Lung (tissue), 12 donors: Measurements from ENCODE around the gene EDARADD. TPM values are rescaled to one million over a fixed set of nuclear protein-coding genes. Genes with fewer than 3 reads are reported as not detected.
A peak's percentile ranks its signal among the peaks of the same experiment; 100 is the strongest.
"Not testable (repeated sequence)": the region's sequence is repeated elsewhere in the genome, so short reads cannot be mapped to it uniquely, and the experiment has no call there.

Experiments
- ATAC-seq: fragments of 200-7000 bp; cut with Tn5 transposase; one replicate; pipeline ENCODE4 v1.9.1; 2020; ENCODE audit warnings: moderate number of reproducible peaks; ENCODE audit not compliant: insufficient read depth, low FRiP score
- DNase-seq, 3 donors: peaks; one replicate each; pipeline ENCODE4 v3.0.0-alpha.2; 2013 to 2017
- H3K27ac ChIP-seq, 2 donors: one replicate each; pipeline ENCODE4 v1.5.1; 2013; ENCODE audit warnings: mild to moderate bottlenecking in 2 of 2, moderate library complexity in 2 of 2, control low read depth in 1 of 2, inconsistent platforms in 1 of 2, low read depth in 1 of 2, low read length in 1 of 2
- H3K27me3 ChIP-seq, 3 donors: one replicate each; pipeline ENCODE4 v1.5.1; 2013; ENCODE audit warnings: low read length in 2 of 3; ENCODE audit not compliant: control insufficient read depth in 3 of 3, insufficient read depth in 3 of 3
- H3K36me3 ChIP-seq, 4 donors: one replicate each; pipeline ENCODE4 v1.5.1; 2013; ENCODE audit warnings: low read length in 4 of 4, mild to moderate bottlenecking in 1 of 4, moderate library complexity in 1 of 4; ENCODE audit not compliant: control insufficient read depth in 4 of 4, insufficient read depth in 4 of 4
- H3K4me1 ChIP-seq, 5 donors: one replicate each; pipeline ENCODE4 v1.5.1; 2013; ENCODE audit warnings: low read length in 5 of 5, mild to moderate bottlenecking in 2 of 5, moderate library complexity in 1 of 5; ENCODE audit not compliant: control insufficient read depth in 5 of 5, insufficient read depth in 5 of 5
- H3K4me3 ChIP-seq: one replicate; pipeline ENCODE4 v1.5.1; 2013; ENCODE audit warnings: mild to moderate bottlenecking, control low read depth, moderate library complexity
- H3K9ac ChIP-seq, 2 donors: one replicate each; pipeline ENCODE4 v1.5.1; 2013; ENCODE audit warnings: low read length in 2 of 2, control low read depth in 1 of 2; ENCODE audit not compliant: insufficient read depth in 1 of 2
- H3K9me3 ChIP-seq, 4 donors: one replicate each; pipeline ENCODE4 v1.5.1; 2013; ENCODE audit warnings: low read length in 3 of 4, mild to moderate bottlenecking in 1 of 4, moderate library complexity in 1 of 4; ENCODE audit not compliant: control insufficient read depth in 4 of 4, insufficient read depth in 3 of 4
- WGBS, 2 donors: extraction: QIAGEN DNeasy Blood & Tissue Kit; methylation state at CpG; one replicate each; pipeline ENCODE4 v1.1.7; 2013; 5-methylcytosine and 5-hydroxymethylcytosine counted together
- polyA plus RNA-seq, 2 donors: library from polyadenylated mRNA; stranded (reverse); fragments of 200-250 nt; gene quantifications; one replicate each; pipeline ENCODE4 v1.2.1, GENCODE V29; 2013
- total RNA-seq, 2 donors: library from RNA; depleted of rRNA in 1 of 2; stranded (reverse); fragments of >200 nt in 1 of 2; gene quantifications; one replicate each; pipeline ENCODE4 v1.2.1, GENCODE V29; 2014 to 2021
- TF ChIP-seq, protein P1 (sequence below): IDR thresholded peaks from 2 replicates; pipeline ENCODE4 v1.5.1; 2012; ENCODE audit warnings: mild to moderate bottlenecking; ENCODE audit errors: control extremely low read depth, extremely low read depth
- donor health status: control.
- donor health status: control.
- donor health status: Bipolar disorder and iron deficiency.
- donor health status: healthy.
- donor health status: DM: yes; HTN: yes; CAD: no.

The EDARADD gene
- total and polyA plus RNA-seq, 4 donors = 0.37 to 2.3 (median 1.1) TPM

DNA sequence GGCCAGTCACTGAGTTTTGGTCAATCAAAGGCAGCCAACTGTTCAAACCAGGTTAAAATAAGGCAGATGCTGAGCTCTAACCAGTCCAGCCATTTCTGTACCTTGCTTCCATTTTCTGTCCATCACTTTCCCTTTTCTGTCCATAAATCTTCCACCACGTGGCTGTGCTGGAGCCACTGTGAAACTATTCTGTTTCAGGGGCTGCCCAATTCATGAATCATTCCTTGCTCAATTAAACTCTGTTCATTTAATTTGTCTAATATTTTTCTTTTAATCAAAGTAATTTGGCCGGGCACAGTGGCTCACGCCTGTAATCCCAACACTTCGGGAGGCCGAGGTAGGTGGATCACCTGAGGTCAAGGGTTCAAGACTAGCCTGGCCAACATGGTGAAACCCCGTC is 107.0 kb downstream of the EDARADD start:
- H3K9me3 ChIP-seq = no peaks in the 10 kb centered on the region
- ATAC-seq (no peak), DNase-seq (no peak)
- TF ChIP-seq, protein P1, sequence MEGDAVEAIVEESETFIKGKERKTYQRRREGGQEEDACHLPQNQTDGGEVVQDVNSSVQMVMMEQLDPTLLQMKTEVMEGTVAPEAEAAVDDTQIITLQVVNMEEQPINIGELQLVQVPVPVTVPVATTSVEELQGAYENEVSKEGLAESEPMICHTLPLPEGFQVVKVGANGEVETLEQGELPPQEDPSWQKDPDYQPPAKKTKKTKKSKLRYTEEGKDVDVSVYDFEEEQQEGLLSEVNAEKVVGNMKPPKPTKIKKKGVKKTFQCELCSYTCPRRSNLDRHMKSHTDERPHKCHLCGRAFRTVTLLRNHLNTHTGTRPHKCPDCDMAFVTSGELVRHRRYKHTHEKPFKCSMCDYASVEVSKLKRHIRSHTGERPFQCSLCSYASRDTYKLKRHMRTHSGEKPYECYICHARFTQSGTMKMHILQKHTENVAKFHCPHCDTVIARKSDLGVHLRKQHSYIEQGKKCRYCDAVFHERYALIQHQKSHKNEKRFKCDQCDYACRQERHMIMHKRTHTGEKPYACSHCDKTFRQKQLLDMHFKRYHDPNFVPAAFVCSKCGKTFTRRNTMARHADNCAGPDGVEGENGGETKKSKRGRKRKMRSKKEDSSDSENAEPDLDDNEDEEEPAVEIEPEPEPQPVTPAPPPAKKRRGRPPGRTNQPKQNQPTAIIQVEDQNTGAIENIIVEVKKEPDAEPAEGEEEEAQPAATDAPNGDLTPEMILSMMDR = no peak
- peaks cover 0 to 8% (median 0%) of the 10 kb centered on the region in 5 donors for H3K4me1 ChIP-seq
- no peaks in the 10 kb centered on the region for H3K27me3 ChIP-seq
- H3K36me3 ChIP-seq = no peaks in the 10 kb centered on the region
- no peak overlapping the region for H3K4me3 ChIP-seq
- no peak overlapping the region for H3K27ac ChIP-seq
- H3K9ac ChIP-seq = no peak overlapping the region
- WGBS, 2 donors = 90 to 92% methylated on average over 6 of the region's 6 CpGs

DNA sequence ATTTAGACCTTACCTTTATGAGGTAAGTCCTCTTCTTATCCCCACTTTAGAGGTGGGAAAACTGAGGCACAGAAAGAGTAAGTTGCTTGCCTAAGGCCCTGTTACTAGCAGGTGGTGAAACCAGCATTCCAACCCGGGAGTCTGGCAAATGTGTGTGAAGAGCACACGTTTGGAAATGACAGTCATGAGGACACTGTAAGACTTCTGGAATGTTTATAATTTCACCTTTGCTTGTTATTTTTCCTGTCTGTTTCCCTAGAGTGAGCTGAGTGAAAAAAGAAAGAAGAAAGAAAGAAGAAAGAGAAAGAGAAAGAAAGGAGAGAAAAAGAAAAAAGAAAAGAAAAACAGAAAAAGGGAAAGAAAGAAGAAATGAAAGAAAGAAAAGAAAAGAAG is 108.5 kb downstream of the EDARADD start:
- DNase-seq (peak in 1 of 3 donors; percentile 10), ATAC-seq (no peak)
- TF ChIP-seq, protein P1 = no peak
- Histone ChIP-seq H3K9ac (no peak overlapping the region), H3K4me3 (no peak overlapping the region), H3K27me3 (no peaks in the 10 kb centered on the region), H3K9me3 (no peaks in the 10 kb centered on the region), H3K4me1 (peaks cover 3 to 11% (median 5%) of the 10 kb centered on the region in 5 donors), H3K36me3 (no peaks in the 10 kb centered on the region), H3K27ac (no peak overlapping the region)
- 30 to 54% methylated on average over 2 of the region's 2 CpGs for WGBS, 2 donors

DNA sequence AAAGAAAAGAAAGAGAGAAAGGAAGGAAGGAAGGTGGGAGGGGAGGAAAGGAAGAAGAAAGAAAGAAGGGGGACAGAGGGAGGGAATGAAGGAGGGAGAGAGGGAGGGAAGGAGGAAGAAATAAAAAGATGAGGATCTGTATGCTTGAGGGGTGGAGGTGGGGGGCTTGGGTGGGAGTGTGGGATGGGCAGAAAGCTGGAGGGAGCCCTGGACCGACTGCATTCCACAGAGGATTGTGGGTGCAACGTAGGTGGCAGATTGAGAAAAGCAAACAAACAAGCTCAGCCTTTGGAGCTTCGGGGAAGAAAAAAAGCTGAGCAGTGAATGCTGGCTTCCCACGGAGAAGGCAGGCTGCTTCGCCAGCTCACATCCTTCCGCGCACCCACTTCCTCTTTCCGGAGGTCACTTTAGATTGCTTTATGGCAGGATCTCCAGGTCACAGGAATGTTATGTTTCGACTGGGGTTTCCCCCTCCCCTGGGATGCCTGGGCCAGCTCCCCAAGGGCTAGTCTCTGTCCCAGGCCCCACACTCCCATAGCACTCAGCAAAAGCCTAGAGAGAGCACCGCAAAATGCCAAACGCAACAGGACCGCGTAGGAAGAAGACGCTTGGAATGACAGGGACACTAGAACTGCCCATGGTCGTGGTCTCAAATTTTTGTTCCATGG is 109.0 kb downstream of the EDARADD start:
- WGBS, 2 donors = 15 to 29% methylated on average over 15 of the region's 15 CpGs
- no peak for ATAC-seq

DNA sequence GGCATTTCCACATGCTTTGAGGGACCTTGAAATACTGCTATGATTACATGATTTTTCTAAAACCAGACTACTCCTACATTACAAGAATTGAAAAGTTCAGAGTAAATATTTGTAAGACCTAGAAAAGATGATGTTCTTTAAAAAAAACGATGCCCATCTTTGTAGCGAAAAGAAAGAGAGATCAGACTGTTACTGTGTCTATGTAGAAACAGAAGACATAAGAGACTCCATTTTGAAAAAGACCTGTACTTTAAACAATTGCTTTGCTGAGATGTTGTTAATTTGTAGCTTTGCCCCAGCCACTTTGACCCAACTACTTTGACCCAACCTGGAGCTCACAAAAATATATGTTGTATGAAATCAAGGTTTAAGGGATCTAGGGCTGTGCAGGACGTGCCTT is 110.3 kb downstream of the EDARADD start:
- WGBS, 2 donors = 83 to 89% methylated on average over 3 of the region's 3 CpGs
- H3K4me1 ChIP-seq = peaks cover 5 to 14% (median 7%) of the 10 kb centered on the region in 5 donors
- not testable (repeated sequence) for ATAC-seq, H3K9me3 ChIP-seq, DNase-seq, H3K27ac ChIP-seq, H3K27me3 ChIP-seq, H3K36me3 ChIP-seq, H3K9ac ChIP-seq, H3K4me3 ChIP-seq

More for the DNA sequence above, 109.0 kb downstream of the EDARADD start:
- H3K4me3 ChIP-seq = peak overlapping the region; percentile 14
- H3K4me1 ChIP-seq = peaks cover 3 to 14% (median 7%) of the 10 kb centered on the region in 5 donors
- TF ChIP-seq, protein P1 = no peak
- peak; percentile 72 to 85 (median 76) for DNase-seq
- H3K27me3 ChIP-seq = no peaks in the 10 kb centered on the region
- no peaks in the 10 kb centered on the region for H3K9me3 ChIP-seq
- no peaks in the 10 kb centered on the region for H3K36me3 ChIP-seq
- peak overlapping the region in 1 of 2 donors; percentile 35 for H3K9ac ChIP-seq
- H3K27ac ChIP-seq = peak overlapping the region in 1 of 2 donors; percentile 72
